ENCODE results near the gene LRRC7.

GRCh38 chr1:70033936-70034335 lies 466.2 kb downstream of the LRRC7 start:
- no peak for TF ChIP-seq YY1 (IDR thresholded peaks at IDR 0.05; ENCODE audit: insufficient read depth, insufficient read length)
- TF ChIP-seq ZNF274 (IDR thresholded peaks at IDR 0.05; ENCODE audit: low read depth, low read length), result no peak
- no peak for TF ChIP-seq SUZ12 (IDR thresholded peaks at IDR 0.05; ENCODE audit: extremely low read depth, insufficient read depth, insufficient read length)
